B cell (primary cell): ENCODE data around the gene PNPLA5. TPM values are rescaled to one million over a fixed set of nuclear protein-coding genes. Genes with fewer than 3 reads are reported as not detected.

Source experiments
- ATAC-seq: fragments of 200-7000 bp; cut with Tn5 transposase; one replicate; pipeline ENCODE4 v1.10.0; 2021; ENCODE audit warnings: low read depth, mild to moderate bottlenecking, moderate number of reproducible peaks, moderate library complexity
- CTCF ChIA-PET: fragments of 350-600 bp; sonication (Branson Sonifier 250); formaldehyde crosslinking; loops from one replicate; lab custom pipeline; 2021; ENCODE audit warnings: antibody characterized with exemption, inconsistent platforms; lab: Charles Lee
- POLR2A ChIA-PET: fragments of 350-600 bp; sonication (Branson Sonifier 250); formaldehyde crosslinking; loops from one replicate; lab custom pipeline; 2021; ENCODE audit warnings: antibody characterized with exemption; lab: Charles Lee
- DNase-seq: peaks from one replicate; pipeline ENCODE4 v3.0.0; 2013
- H2AFZ ChIP-seq: 2 replicates; pipeline ENCODE4 v1.6.1; 2012; ENCODE audit warnings: mild to moderate bottlenecking, low read depth, low read length; ENCODE audit not compliant: insufficient read depth, poor library complexity, severe bottlenecking
- H3K27ac ChIP-seq, 2 donors: 1 replicate in 1 of 2; 2 replicates in 1 of 2; pipeline ENCODE4 v1.5.1; 2012 to 2013; ENCODE audit warnings: low read length in 2 of 2, mild to moderate bottlenecking in 2 of 2, moderate library complexity in 1 of 2
- H3K27me3 ChIP-seq, 4 experiments: fragments of 200-600 bp in 1 of 4; sonication (generic) in 1 of 4; replicated peaks in 1 of 4; 1 replicate in 2 of 4; 2 replicates in 2 of 4; pipeline versions ENCODE4 v1.6.1 to v1.7.0; 2013 to 2016; ENCODE audit warnings: low read length in 3 of 4, mild to moderate bottlenecking in 2 of 4, mixed read lengths in 1 of 4, moderate library complexity in 1 of 4; ENCODE audit not compliant: insufficient read depth in 4 of 4, control insufficient read depth in 3 of 4; ENCODE audit errors: control extremely low read depth in 1 of 4
- H3K36me3 ChIP-seq, 2 experiments: replicated peaks in 1 of 2; 1 replicate in 1 of 2; 2 replicates in 1 of 2; pipeline versions ENCODE4 v1.6.1 to v1.7.1; 2013; ENCODE audit warnings: low read length in 1 of 2; ENCODE audit not compliant: insufficient read depth in 2 of 2, control insufficient read depth in 1 of 2; ENCODE audit errors: control extremely low read depth in 1 of 2, extremely low read depth in 1 of 2
- H3K4me1 ChIP-seq, 2 donors: fragments of 200-600 bp in 1 of 2; sonication (generic) in 1 of 2; 1 replicate in 1 of 2; 2 replicates in 1 of 2; pipeline versions ENCODE4 v1.5.1 to v1.6.1; 2013 to 2017; ENCODE audit warnings: low read length in 2 of 2; ENCODE audit not compliant: control insufficient read depth in 2 of 2, insufficient read depth in 2 of 2
- H3K4me2 ChIP-seq: replicated peaks from 2 replicates; pipeline ENCODE3; 2012; ENCODE audit warnings: mild to moderate bottlenecking, low read depth, low read length; ENCODE audit not compliant: poor library complexity, severe bottlenecking
- H3K4me3 ChIP-seq, 5 experiments: fragments of 200-600 bp in 1 of 5; sonication (generic) in 1 of 5; 1 replicate in 3 of 5; 2 replicates in 2 of 5; pipeline versions ENCODE4 v1.5.1 to v1.7.0; 2011 to 2016; ENCODE audit warnings: low read length in 4 of 5, mild to moderate bottlenecking in 4 of 5, low read depth in 2 of 5, control low read depth in 1 of 5, moderate library complexity in 1 of 5; ENCODE audit not compliant: insufficient read depth in 1 of 5; ENCODE audit errors: control extremely low read depth in 1 of 5, extremely low read depth in 1 of 5
- H3K79me2 ChIP-seq: fragments of 200-600 bp; sonication (generic); one replicate; pipeline ENCODE4 v1.6.0; 2016; ENCODE audit warnings: low read length; ENCODE audit not compliant: control insufficient read depth, insufficient read depth
- H3K9ac ChIP-seq: fragments of 200-600 bp; sonication (generic); 2 replicates; pipeline ENCODE4 v1.6.1; 2017; ENCODE audit warnings: mild to moderate bottlenecking, low read length, moderate library complexity
- H3K9me3 ChIP-seq, 3 donors: one replicate each; pipeline versions ENCODE4 v1.6.1 to v1.7.1; 2013; ENCODE audit warnings: low read length in 2 of 3; ENCODE audit not compliant: control insufficient read depth in 2 of 3, insufficient read depth in 1 of 3; ENCODE audit errors: control extremely low read depth in 1 of 3
- H4K20me1 ChIP-seq: 2 replicates; pipeline ENCODE4 v1.6.0; 2012; ENCODE audit warnings: mild to moderate bottlenecking, low read length; ENCODE audit not compliant: insufficient read depth, control insufficient read depth, poor library complexity, severe bottlenecking
- H3K27ac Mint-ChIP-seq: one replicate; pipeline ENCODE4 v1.8.0; 2021; ENCODE audit warnings: mixed read lengths
- H3K27me3 Mint-ChIP-seq: one replicate; pipeline ENCODE4 v1.8.0; 2021; ENCODE audit warnings: mixed read lengths
- H3K4me1 Mint-ChIP-seq: one replicate; pipeline ENCODE4 v1.8.0; 2021; ENCODE audit warnings: mixed read lengths
- H3K4me3 Mint-ChIP-seq: one replicate; pipeline ENCODE4 v1.8.0; 2021; ENCODE audit warnings: mixed read lengths
- H3K9me3 Mint-ChIP-seq: one replicate; pipeline ENCODE4 v1.8.0; 2022; ENCODE audit warnings: mixed read lengths; ENCODE audit not compliant: insufficient read depth
- EZH2 ChIP-seq: IDR thresholded peaks from 2 replicates; pipeline ENCODE4 v1.6.1; 2012; ENCODE audit warnings: borderline replicate concordance, low read depth, mild to moderate bottlenecking, moderate library complexity, low read length; ENCODE audit not compliant: insufficient read depth, poor library complexity, severe bottlenecking
- WGBS: methylation state at CpG from one replicate; pipeline ENCODE4 v1.1.5; 2013; ENCODE audit warnings: missing lambda C conversion rate; ENCODE audit not compliant: insufficient coverage; 5-methylcytosine and 5-hydroxymethylcytosine counted together
- intact Hi-C: fragments of 100-400 bp; cut with micrococcal nuclease; formaldehyde crosslinking; loops from one replicate; pipeline ENCODE4 v1.10.0; 2022
- polyA plus RNA-seq: library from polyadenylated mRNA; depleted of rRNA; stranded (reverse); fragments of >200 nt; gene quantifications from 2 replicates; pipeline ENCODE4 v1.2.3, GENCODE V29; 2012
- total RNA-seq, 2 donors: library from RNA; stranded (reverse); fragments of 120-200 nt in 1 of 2; gene quantifications; 1 replicate in 1 of 2; 2 replicates in 1 of 2; pipeline versions ENCODE4 v1.2.3 to v1.2.4, GENCODE V29; 2013 to 2022
- TF ChIP-seq, protein P1 (sequence below): fragments of 200-600 bp; IDR thresholded peaks from one replicate; pipeline ENCODE4 v1.8.0; 2022; ENCODE audit warnings: antibody characterized with exemption, mild to moderate bottlenecking

The PNPLA5 gene
- total and polyA plus RNA-seq, 2 donors (not counting 1 experiment from before 2014, with no cell fraction given), result not detected

DNA sequence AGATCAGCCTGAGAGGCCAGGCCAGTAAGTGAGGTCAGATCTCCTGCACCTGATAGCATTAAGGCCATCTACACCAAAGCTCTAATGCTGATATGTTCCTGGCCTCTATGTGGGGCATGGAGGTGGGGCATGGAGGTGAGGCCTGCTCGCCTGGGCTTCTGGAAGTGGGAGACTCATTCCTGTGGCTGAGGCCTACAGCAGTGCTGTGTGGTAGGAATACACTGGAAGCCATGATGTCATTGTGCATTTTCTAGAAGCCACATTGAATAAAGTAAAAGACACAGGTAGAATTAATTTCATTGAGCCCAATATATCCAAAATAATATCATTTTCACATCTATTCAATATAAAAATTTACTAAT is 34.5 kb upstream of the PNPLA5 start:
- DNase-seq (no peak), ATAC-seq (no peak)
- intact Hi-C loops, result no loop called here
- Histone ChIP-seq H3K4me2 (no peak overlapping the region), H3K9ac (no peak overlapping the region), H3K4me3 (no peak overlapping the region), H3K36me3 (no peaks in the 10 kb centered on the region), H3K27me3 (peaks cover 0 to 28% (median 8%) of the 10 kb centered on the region in 4 experiments), H4K20me1 (no peaks in the 10 kb centered on the region), H3K4me1 (peaks cover 12 to 13% of the 10 kb centered on the region in 2 donors), H3K9me3 (peaks cover 0 to 23% (median 0%) of the 10 kb centered on the region in 3 donors), H3K79me2 (no peaks in the 10 kb centered on the region), H3K27ac (no peak overlapping the region), H2AFZ (no peak overlapping the region)
- Mint-ChIP-seq H3K27me3 (peaks cover 32% of the 10 kb centered on the region), H3K4me3 (no peak overlapping the region), H3K27ac (no peak overlapping the region), H3K9me3 (no peaks in the 10 kb centered on the region), H3K4me1 (peaks cover 6% of the 10 kb centered on the region)
- ChIA-PET POLR2A (no interaction called here), CTCF (no interaction called here)
- no CpG with 5 or more reads among the region's 1 CpG for WGBS
- TF ChIP-seq EZH2, result no peak
- TF ChIP-seq, protein P1, sequence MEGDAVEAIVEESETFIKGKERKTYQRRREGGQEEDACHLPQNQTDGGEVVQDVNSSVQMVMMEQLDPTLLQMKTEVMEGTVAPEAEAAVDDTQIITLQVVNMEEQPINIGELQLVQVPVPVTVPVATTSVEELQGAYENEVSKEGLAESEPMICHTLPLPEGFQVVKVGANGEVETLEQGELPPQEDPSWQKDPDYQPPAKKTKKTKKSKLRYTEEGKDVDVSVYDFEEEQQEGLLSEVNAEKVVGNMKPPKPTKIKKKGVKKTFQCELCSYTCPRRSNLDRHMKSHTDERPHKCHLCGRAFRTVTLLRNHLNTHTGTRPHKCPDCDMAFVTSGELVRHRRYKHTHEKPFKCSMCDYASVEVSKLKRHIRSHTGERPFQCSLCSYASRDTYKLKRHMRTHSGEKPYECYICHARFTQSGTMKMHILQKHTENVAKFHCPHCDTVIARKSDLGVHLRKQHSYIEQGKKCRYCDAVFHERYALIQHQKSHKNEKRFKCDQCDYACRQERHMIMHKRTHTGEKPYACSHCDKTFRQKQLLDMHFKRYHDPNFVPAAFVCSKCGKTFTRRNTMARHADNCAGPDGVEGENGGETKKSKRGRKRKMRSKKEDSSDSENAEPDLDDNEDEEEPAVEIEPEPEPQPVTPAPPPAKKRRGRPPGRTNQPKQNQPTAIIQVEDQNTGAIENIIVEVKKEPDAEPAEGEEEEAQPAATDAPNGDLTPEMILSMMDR, result no peak

DNA sequence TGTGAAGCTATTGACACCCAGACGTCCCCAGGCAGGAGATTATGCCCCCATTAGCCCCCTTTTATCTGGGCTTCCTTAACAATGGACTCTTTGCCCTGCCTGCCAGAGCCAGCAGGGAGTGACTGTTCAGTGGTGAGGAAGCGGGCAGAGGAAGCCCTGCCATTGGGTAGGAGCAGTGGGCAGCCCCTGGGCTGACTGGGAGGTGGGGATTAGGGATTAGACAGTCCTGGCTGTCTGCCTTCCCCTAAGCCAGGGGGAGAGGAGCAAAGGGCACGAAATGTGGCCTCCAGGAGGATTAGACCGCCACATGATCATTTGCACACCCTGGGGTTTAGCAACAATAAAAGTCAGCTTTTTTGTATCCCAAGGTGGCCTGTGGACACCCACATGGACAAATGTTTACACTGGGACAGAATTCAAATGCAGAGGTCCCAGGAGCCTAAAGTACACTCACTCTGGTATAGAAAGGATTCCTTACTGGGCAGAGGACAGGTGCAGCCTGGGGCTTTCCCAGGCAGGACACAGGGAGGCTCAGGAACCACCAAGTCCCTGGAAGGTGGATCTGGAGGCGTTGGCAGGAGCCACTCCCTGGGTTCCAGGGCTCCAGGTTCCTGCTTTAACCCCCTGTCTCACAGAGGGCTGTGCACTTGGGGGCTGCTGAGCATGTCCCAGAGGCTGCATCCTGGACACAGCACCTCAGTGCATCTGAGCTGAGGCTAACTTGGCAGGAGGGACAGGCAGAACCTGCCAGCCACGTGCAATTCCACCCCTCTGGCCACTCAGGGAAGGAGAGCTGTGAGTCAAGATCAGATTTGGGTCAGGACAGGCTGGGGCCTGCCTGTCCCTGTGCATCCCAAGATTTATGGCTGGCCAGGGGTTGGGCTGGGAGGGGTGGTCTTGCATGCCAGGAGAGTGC is 33.9 kb upstream of the PNPLA5 start:
- Mint-ChIP-seq H3K27me3 (peaks cover 31% of the 10 kb centered on the region), H3K4me3 (peak overlapping the region; percentile 61), H3K27ac (no peak overlapping the region), H3K9me3 (no peaks in the 10 kb centered on the region), H3K4me1 (peaks cover 6% of the 10 kb centered on the region)
- no peaks in the 10 kb centered on the region for H4K20me1 ChIP-seq
- H2AFZ ChIP-seq, result no peak overlapping the region
- H3K27ac ChIP-seq, result no peak overlapping the region
- ATAC-seq (no peak), DNase-seq (no peak)
- 84% methylated on average over 6 of the region's 6 CpGs for WGBS
- H3K9me3 ChIP-seq, result peaks cover 0 to 23% (median 0%) of the 10 kb centered on the region in 3 donors
- intact Hi-C loops, result no loop called here
- CTCF ChIA-PET, result no interaction called here
- POLR2A ChIA-PET, result no interaction called here
- H3K9ac ChIP-seq, result no peak overlapping the region
- no peak overlapping the region for H3K4me3 ChIP-seq
- H3K4me1 ChIP-seq, result peaks cover 12 to 13% of the 10 kb centered on the region in 2 donors
- H3K79me2 ChIP-seq, result no peaks in the 10 kb centered on the region
- TF ChIP-seq EZH2, result no peak
- TF ChIP-seq, protein P1, result no peak
- peaks cover 0 to 32% (median 8%) of the 10 kb centered on the region in 4 experiments for H3K27me3 ChIP-seq
- no peaks in the 10 kb centered on the region for H3K36me3 ChIP-seq
- no peak overlapping the region for H3K4me2 ChIP-seq
